NCI-H1105 treated with DMSO at 0.1 percent for 48 hours (cell line): ENCODE results near the gene PCP4L1.
A peak's percentile ranks its signal among the peaks of the same experiment; 100 is the strongest.
"Not testable (repeated sequence)": the region's sequence is repeated elsewhere in the genome, so short reads cannot be mapped to it uniquely, and the experiment has no call there.

Source experiments
- DNase-seq: peaks from one replicate; lab custom pipeline; 2025; lab: John Stamatoyannopoulos, UW

Gene PCP4L1

GRCh38 chr1:161258439-161259344, at the start of gene PCP4L1:
PCP4L1 (plus strand) TSS chr1:161258745; CDS start chr1:161258975, 230 bp downstream.
- peak; percentile 73 for DNase-seq

- peak; percentile 65 for DNase-seq
These were observed 48.6 kb upstream of the PCP4L1 start for GRCh38 chr1:161209790-161210409.

GRCh38 chr1:161214369-161214768, 44.2 kb upstream of the PCP4L1 start:
- no peak for DNase-seq

GRCh38 chr1:161215076-161215475, 43.5 kb upstream of the PCP4L1 start, which contains the start of gene FCER1G:
FCER1G (plus strand) TSS chr1:161215295; CDS start chr1:161215322, 27 bp downstream.
- no peak for DNase-seq

GRCh38 chr1:161216945-161217712, 41.4 kb upstream of the PCP4L1 start:
- no peak for DNase-seq

GRCh38 chr1:161217831-161218230, 40.7 kb upstream of the PCP4L1 start:
- no peak for DNase-seq

GRCh38 chr1:161218301-161219077, 40.1 kb upstream of the PCP4L1 start:
- no peak for DNase-seq

GRCh38 chr1:161219078-161219892, 39.3 kb upstream of the PCP4L1 start:
- DNase-seq, result no peak

- no peak for DNase-seq
These were observed 38.5 kb upstream of the PCP4L1 start for GRCh38 chr1:161220002-161220401.

- no peak for DNase-seq
These were observed 36.1 kb upstream of the PCP4L1 start for GRCh38 chr1:161222175-161223019.

GRCh38 chr1:161223805-161224694, 34.5 kb upstream of the PCP4L1 start:
- no peak for DNase-seq

GRCh38 chr1:161224695-161225087, 33.9 kb upstream of the PCP4L1 start:
- not testable (repeated sequence) for DNase-seq

GRCh38 chr1:161225178-161225533, 33.4 kb upstream of the PCP4L1 start:
- no peak for DNase-seq

- peak; percentile 97 for DNase-seq
These were observed 32.8 kb upstream of the PCP4L1 start, which contains the start of gene TOMM40L for GRCh38 chr1:161225534-161226319. TOMM40L (plus strand) TSS chr1:161226060; CDS start chr1:161226490, 430 bp downstream.

- no peak for DNase-seq
These were observed 32.2 kb upstream of the PCP4L1 start for GRCh38 chr1:161226320-161226711.

- DNase-seq, result no peak
These were observed 31.8 kb upstream of the PCP4L1 start for GRCh38 chr1:161226759-161227158.

- peak; percentile 79 for DNase-seq
These were observed 31.2 kb upstream of the PCP4L1 start for GRCh38 chr1:161227196-161227871.
